Fibroblast of lung (primary cell): Measurements from ENCODE around the gene PRELP.
"Not testable (repeated sequence)": the region's sequence is repeated elsewhere in the genome, so short reads cannot be mapped to it uniquely, and the experiment has no call there.

Source experiments
- EZH2 ChIP-seq: IDR thresholded peaks from 2 replicates; pipeline ENCODE4 v1.5.1; 2012; ENCODE audit warnings: low read length, control low read depth, mild to moderate bottlenecking; ENCODE audit errors: missing control alignments
- TF ChIP-seq, protein P1 (sequence below), 2 donors: IDR thresholded peaks in 1 of 2; conservative IDR thresholded peaks in 1 of 2; 1 replicate in 1 of 2; 2 replicates in 1 of 2; pipeline ENCODE4 v1.5.1; 2011 to 2012; ENCODE audit warnings: low read length in 2 of 2, control low read depth in 1 of 2, inconsistent platforms in 1 of 2, low read depth in 1 of 2, mild to moderate bottlenecking in 1 of 2

DNA sequence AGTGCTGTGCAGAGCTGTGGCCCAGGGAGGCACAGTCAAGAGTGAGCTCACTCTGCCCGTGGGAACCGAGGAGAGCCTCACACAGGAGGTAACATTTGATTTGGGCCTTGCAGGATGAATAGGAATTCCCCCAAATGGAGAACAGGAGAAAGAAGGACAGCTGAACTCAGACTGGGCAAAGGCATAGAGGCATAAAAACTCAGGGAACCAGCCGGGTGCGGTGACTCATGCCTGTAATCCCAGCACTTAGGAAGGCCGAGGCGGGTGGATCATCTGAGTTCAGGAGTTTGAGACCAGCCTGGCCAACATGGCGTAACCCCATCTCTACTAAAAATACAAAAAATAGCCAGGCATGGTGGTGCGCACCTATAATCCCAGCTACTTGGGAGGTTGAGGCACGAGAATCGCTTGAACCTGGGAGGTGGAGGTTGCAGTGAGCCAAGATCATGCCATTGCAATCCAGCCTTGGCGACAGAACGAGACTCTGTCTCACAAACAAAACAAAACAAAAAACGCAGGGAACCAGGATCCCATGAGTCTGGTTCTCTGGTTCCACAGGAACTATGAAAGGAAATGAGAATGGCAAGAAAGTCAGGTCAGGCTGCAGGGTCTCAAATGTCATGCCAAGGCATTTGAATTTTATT, 8.6 kb upstream of the PRELP start:
- TF ChIP-seq, protein P1, sequence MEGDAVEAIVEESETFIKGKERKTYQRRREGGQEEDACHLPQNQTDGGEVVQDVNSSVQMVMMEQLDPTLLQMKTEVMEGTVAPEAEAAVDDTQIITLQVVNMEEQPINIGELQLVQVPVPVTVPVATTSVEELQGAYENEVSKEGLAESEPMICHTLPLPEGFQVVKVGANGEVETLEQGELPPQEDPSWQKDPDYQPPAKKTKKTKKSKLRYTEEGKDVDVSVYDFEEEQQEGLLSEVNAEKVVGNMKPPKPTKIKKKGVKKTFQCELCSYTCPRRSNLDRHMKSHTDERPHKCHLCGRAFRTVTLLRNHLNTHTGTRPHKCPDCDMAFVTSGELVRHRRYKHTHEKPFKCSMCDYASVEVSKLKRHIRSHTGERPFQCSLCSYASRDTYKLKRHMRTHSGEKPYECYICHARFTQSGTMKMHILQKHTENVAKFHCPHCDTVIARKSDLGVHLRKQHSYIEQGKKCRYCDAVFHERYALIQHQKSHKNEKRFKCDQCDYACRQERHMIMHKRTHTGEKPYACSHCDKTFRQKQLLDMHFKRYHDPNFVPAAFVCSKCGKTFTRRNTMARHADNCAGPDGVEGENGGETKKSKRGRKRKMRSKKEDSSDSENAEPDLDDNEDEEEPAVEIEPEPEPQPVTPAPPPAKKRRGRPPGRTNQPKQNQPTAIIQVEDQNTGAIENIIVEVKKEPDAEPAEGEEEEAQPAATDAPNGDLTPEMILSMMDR (conservative IDR thresholded peaks at IDR 0.05 in 1 of 2, IDR thresholded peaks at IDR 0.05 in 1 of 2; ENCODE audit: low read depth in 1 of 2, low read length in 2 of 2), result not testable (repeated sequence)
- TF ChIP-seq EZH2, result not testable (repeated sequence)
